Psoas muscle (tissue), 8 donors: ENCODE data around the gene RPL18. TPM values are rescaled to one million over a fixed set of nuclear protein-coding genes. Genes with fewer than 3 reads are reported as not detected.

Experiments used
- ATAC-seq, 4 donors: fragments of 200-7000 bp; cut with Tn5 transposase; one replicate each; pipeline ENCODE4 v1.9.1; 2020; ENCODE audit warnings: moderate library complexity in 3 of 4, mild to moderate bottlenecking in 2 of 4
- DNase-seq, 2 donors: peaks; one replicate each; pipeline ENCODE4 v3.0.0-alpha.2; 2020
- H3K27ac ChIP-seq: fragments of 200-600 bp; one replicate; pipeline ENCODE4 v1.8.0; 2022
- H3K27me3 ChIP-seq, 3 donors: fragments of 200-600 bp in 1 of 3; one replicate each; pipeline versions ENCODE4 v1.6.1 to v1.8.0; 2013 to 2022; ENCODE audit warnings: low read length in 2 of 3, mild to moderate bottlenecking in 2 of 3, moderate library complexity in 1 of 3; ENCODE audit not compliant: insufficient read depth in 3 of 3
- H3K36me3 ChIP-seq, 2 donors: fragments of 200-600 bp in 1 of 2; one replicate each; pipeline versions ENCODE4 v1.6.1 to v1.8.0; 2013 to 2022; ENCODE audit warnings: low read depth in 1 of 2, mild to moderate bottlenecking in 1 of 2, moderate library complexity in 1 of 2; ENCODE audit not compliant: insufficient read depth in 1 of 2
- H3K4me1 ChIP-seq: fragments of 200-600 bp; one replicate; pipeline ENCODE4 v1.8.0; 2022
- H3K4me3 ChIP-seq: fragments of 200-600 bp; one replicate; pipeline ENCODE4 v1.8.0; 2022; ENCODE audit warnings: mild to moderate bottlenecking
- H3K9me3 ChIP-seq: fragments of 200-600 bp; one replicate; pipeline ENCODE4 v1.8.0; 2022
- WGBS, 3 donors: extraction: QIAGEN DNeasy Blood & Tissue Kit; methylation state at CpG; one replicate each; pipeline versions ENCODE4 v1.1.6 to v1.1.7; 2013; 5-methylcytosine and 5-hydroxymethylcytosine counted together
- intact Hi-C, 2 donors: fragments of 100-400 bp; cut with DNase I; formaldehyde crosslinking; loops; one replicate each; pipeline versions ENCODE4 v1.11.0 to v1.14.2; 2022
- polyA plus RNA-seq, 3 donors: library from polyadenylated mRNA; stranded (reverse); fragments of 200-250 nt; gene quantifications; one replicate each; pipeline ENCODE4 v1.2.3, GENCODE V29; 2013
- total RNA-seq, 4 donors: library from RNA; stranded (reverse); fragmentation: NEBNext Ultra II Directional in 2 of 4; extraction: Animal tissue kit (Norgen Biotek cat#: 25700) in 2 of 4; gene quantifications; one replicate each; pipeline versions ENCODE4 v1.2.1 to v1.2.4, GENCODE V29; 2021 to 2023
- TF ChIP-seq, protein P1 (sequence below): fragments of 200-600 bp; IDR thresholded peaks from one replicate; pipeline ENCODE4 v1.8.0; 2022; ENCODE audit warnings: antibody characterized with exemption
- donor health status: healthy with polysubstance abuse.
- donor health status: DM: no; HTN: no; CAD: no; lungs with moderate emphysema.
- donor health status: Bipolar disorder and iron deficiency.
- donor health status: healthy.
- donor health status: DM: yes; HTN: yes; CAD: no.
- donor health status: DM: no; HTN: no; CAD: no.
- donor health status: DM: no; HTN: no; CAD: no.
- donor health status: DM: yes; HTN: yes; CAD: no.

The RPL18 gene
- total and polyA plus RNA-seq, 7 donors: 506 to 1,745 (median 730) TPM

DNA sequence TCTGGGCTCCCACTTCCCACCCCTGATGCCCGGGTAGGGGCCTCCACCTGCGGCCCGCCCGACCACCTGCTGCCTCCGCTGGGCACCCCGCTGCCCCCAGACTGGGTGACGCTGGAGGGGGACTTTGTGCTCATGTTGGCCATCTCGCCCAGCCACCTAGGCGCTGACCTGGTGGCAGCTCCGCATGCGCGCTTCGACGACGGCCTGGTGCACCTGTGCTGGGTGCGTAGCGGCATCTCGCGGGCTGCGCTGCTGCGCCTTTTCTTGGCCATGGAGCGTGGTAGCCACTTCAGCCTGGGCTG, 10.3 kb upstream of the RPL18 start:
- H3K4me3 ChIP-seq: no peak overlapping the region
- TF ChIP-seq, protein P1, sequence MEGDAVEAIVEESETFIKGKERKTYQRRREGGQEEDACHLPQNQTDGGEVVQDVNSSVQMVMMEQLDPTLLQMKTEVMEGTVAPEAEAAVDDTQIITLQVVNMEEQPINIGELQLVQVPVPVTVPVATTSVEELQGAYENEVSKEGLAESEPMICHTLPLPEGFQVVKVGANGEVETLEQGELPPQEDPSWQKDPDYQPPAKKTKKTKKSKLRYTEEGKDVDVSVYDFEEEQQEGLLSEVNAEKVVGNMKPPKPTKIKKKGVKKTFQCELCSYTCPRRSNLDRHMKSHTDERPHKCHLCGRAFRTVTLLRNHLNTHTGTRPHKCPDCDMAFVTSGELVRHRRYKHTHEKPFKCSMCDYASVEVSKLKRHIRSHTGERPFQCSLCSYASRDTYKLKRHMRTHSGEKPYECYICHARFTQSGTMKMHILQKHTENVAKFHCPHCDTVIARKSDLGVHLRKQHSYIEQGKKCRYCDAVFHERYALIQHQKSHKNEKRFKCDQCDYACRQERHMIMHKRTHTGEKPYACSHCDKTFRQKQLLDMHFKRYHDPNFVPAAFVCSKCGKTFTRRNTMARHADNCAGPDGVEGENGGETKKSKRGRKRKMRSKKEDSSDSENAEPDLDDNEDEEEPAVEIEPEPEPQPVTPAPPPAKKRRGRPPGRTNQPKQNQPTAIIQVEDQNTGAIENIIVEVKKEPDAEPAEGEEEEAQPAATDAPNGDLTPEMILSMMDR: no peak
- peak overlapping the region; percentile 80 for H3K27ac ChIP-seq
- peaks cover 40% of the 10 kb centered on the region for H3K4me1 ChIP-seq
- WGBS, 3 donors: 91% methylated on average over 21 to 22 of the region's 22 CpGs
- no peak for ATAC-seq
- no peaks in the 10 kb centered on the region for H3K9me3 ChIP-seq
- H3K36me3 ChIP-seq: peaks cover 0 to 14% of the 10 kb centered on the region in 2 donors
- intact Hi-C loops: no loop called here
- H3K27me3 ChIP-seq: no peaks in the 10 kb centered on the region
- DNase-seq: peak in 1 of 2 donors; percentile 55

DNA sequence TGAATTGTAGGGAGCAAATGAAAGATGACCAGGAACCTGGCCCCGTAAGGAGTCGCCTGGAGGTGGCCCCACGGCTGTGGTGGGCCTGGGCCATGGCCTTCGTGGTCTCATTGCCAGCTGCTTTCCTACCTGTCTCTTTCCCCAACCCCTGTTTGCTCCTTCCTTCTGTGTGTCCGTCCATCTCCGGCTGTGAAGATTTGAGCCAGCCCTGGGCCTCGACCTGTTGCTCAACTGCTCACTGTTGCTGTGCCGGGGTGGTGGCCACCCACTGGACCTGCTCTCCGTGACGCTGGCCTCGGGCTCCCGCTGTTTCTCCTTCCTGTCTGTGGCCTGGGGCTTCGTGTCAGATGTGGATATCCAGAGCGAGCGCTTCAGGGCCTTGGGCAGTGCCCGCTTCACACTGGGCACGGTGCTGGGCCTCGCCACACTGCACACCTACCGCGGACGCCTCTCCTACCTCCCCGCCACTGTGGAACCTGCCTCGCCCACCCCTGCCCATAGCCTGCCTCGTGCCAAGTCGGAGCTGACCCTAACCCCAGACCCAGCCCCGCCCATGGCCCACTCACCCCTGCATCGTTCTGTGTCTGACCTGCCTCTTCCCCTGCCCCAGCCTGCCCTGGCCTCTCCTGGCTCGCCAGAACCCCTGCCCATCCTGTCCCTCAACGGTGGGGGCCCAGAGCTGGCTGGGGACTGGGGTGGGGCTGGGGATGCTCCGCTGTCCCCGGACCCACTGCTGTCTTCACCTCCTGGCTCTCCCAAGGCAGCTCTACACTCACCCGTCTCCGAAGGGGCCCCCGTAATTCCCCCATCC, 9.7 kb upstream of the RPL18 start:
- no peak overlapping the region for H3K27ac ChIP-seq
- WGBS, 3 donors: 74 to 81% (median 77%) methylated on average over 32 to 34 of the region's 34 CpGs
- no peaks in the 10 kb centered on the region for H3K27me3 ChIP-seq
- TF ChIP-seq, protein P1: no peak
- H3K36me3 ChIP-seq: peaks cover 0 to 14% of the 10 kb centered on the region in 2 donors
- H3K4me1 ChIP-seq: peaks cover 37% of the 10 kb centered on the region
- no peak for ATAC-seq
- peak in 1 of 2 donors; percentile 65 for DNase-seq
- H3K9me3 ChIP-seq: no peaks in the 10 kb centered on the region
- H3K4me3 ChIP-seq: no peak overlapping the region
- intact Hi-C loops: no loop called here

DNA sequence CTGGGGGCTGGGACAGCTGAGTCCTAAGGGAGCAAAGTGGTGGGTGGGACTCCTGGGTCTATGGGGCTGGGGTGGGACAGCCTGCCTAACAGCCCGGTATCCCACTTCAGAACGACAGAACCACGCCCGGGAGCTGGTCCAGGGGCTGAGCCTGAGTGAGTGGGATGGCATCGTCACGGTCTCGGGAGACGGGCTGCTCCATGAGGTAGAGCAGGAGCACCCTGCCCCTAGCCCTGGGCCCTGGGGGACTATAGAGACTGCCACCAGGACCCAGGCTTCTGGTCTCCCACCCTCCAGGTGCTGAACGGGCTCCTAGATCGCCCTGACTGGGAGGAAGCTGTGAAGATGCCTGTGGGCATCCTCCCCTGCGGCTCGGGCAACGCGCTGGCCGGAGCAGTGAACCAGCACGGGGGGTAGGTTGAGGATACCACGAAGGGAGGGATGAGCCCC, 8.9 kb upstream of the RPL18 start:
- Histone ChIP-seq H3K36me3 (peaks cover 0 to 14% of the 10 kb centered on the region in 2 donors), H3K9me3 (no peaks in the 10 kb centered on the region), H3K4me1 (peaks cover 37% of the 10 kb centered on the region), H3K4me3 (no peak overlapping the region), H3K27me3 (no peaks in the 10 kb centered on the region), H3K27ac (no peak overlapping the region)
- DNase-seq (no peak), ATAC-seq (no peak)
- TF ChIP-seq, protein P1: no peak
- intact Hi-C loops: no loop called here
- 66 to 81% (median 73%) methylated on average over 17 of the region's 17 CpGs for WGBS, 3 donors

GRCh38 chr19:48627201-48627864, 8.4 kb upstream of the RPL18 start:
- ATAC-seq (no peak), DNase-seq (no peak)
- intact Hi-C loops: no loop called here
- TF ChIP-seq, protein P1: no peak
- Histone ChIP-seq H3K4me3 (no peak overlapping the region), H3K9me3 (no peaks in the 10 kb centered on the region), H3K27me3 (no peaks in the 10 kb centered on the region), H3K36me3 (peaks cover 0 to 16% of the 10 kb centered on the region in 2 donors), H3K27ac (no peak overlapping the region), H3K4me1 (peaks cover 33% of the 10 kb centered on the region)
- 58 to 79% (median 68%) methylated on average over 6 of the region's 6 CpGs for WGBS, 3 donors
